Liver (tissue), 3 donors: ENCODE measurements around the gene CD8B.
"Not testable (repeated sequence)": the region's sequence is repeated elsewhere in the genome, so short reads cannot be mapped to it uniquely, and the experiment has no call there.

ENCODE experiments used
- GABPA ChIP-seq, 2 donors: IDR thresholded peaks in 1 of 2; conservative IDR thresholded peaks in 1 of 2; 2 replicates each; pipeline ENCODE4 v1.6.1; 2016; ENCODE audit warnings: antibody characterized with exemption in 2 of 2, mild to moderate bottlenecking in 1 of 2, moderate library complexity in 1 of 2
- JUND ChIP-seq, 2 donors: IDR thresholded peaks; 2 replicates each; pipeline ENCODE4 v1.6.1; 2016; ENCODE audit warnings: antibody characterized with exemption in 2 of 2
- TF ChIP-seq, protein P1 (sequence below): fragments of 150-350 bp; IDR thresholded peaks from 2 replicates; pipeline ENCODE4 v1.5.1; 2017; ENCODE audit warnings: improper control_type of control experiment, low read depth, low read length; ENCODE audit not compliant: missing input control
- donor health status: healthy.
- donor health status: healthy.

DNA sequence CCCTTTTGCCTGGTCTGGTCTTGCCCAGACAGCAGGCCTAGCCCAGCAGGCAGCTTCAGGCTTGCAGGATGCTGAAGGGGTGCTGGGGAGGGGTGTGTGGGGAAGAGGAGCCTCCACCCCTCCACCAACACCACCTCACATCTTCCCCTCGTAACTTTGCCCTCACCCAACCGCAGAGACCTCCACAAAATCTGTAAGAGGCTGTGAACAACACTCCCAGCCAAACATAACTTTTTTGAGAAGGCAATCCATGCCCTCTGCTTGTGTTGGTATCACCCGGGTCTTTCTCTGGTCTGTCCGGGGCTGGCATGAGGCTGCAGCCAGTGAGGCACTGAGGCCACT is 26.2 kb downstream of the CD8B start:
- not testable (repeated sequence) for TF ChIP-seq JUND (IDR thresholded peaks at IDR 0.05); GABPA (IDR thresholded peaks at IDR 0.05 in 1 of 2, conservative IDR thresholded peaks at IDR 0.05 in 1 of 2)
- TF ChIP-seq, protein P1, sequence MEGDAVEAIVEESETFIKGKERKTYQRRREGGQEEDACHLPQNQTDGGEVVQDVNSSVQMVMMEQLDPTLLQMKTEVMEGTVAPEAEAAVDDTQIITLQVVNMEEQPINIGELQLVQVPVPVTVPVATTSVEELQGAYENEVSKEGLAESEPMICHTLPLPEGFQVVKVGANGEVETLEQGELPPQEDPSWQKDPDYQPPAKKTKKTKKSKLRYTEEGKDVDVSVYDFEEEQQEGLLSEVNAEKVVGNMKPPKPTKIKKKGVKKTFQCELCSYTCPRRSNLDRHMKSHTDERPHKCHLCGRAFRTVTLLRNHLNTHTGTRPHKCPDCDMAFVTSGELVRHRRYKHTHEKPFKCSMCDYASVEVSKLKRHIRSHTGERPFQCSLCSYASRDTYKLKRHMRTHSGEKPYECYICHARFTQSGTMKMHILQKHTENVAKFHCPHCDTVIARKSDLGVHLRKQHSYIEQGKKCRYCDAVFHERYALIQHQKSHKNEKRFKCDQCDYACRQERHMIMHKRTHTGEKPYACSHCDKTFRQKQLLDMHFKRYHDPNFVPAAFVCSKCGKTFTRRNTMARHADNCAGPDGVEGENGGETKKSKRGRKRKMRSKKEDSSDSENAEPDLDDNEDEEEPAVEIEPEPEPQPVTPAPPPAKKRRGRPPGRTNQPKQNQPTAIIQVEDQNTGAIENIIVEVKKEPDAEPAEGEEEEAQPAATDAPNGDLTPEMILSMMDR: not testable (repeated sequence)
